ENCODE measurements around the gene EFCAB8.
A peak's percentile ranks its signal among the peaks of the same experiment; 100 is the strongest.
"Not testable (repeated sequence)": the region's sequence is repeated elsewhere in the genome, so short reads cannot be mapped to it uniquely, and the experiment has no call there.

Gene EFCAB8

DNA sequence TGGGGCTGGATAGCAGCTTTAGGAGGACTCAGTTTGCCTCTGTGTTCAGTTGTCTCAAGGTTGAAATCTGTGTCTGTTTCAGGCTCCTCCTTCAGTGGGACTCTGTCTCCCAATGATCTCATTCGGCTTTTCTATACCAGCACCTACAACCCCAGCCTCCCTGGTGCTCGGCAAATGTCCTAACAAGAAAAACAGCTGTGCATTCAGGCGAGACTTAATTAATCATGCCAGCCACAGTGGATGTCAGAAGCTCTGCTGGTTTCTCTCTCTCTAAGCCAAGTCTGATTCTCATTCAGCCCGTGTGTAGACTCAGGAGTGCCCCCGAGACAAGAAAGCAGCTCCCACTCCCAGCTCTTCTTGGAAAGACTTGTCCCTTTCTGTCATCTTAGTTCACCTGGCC is 98.7 kb downstream of the EFCAB8 start:
- no peak for DNase-seq (ENCODE audit: low spot score)

DNA sequence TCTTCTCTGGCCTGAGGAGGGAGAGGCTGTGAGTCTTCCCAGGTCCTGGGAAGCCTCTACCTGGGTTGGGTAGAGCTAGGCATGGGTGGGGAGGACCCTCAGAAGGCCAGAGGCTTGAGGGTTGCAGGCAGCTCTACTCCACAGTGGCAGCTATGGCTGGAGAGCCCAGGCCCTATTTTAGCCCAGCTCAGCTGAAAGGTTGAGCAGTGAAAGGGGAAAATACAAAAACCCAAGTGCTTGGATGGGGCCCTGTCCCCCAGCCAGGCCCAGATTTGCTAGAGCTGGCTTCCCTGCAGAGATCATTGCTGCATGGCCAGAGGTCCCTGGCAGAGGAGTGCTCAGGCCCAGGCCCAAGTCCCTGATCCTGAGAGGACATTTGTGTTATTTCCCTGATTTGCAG is 99.9 kb downstream of the EFCAB8 start:
- no peak for DNase-seq (ENCODE audit: low spot score)

DNA sequence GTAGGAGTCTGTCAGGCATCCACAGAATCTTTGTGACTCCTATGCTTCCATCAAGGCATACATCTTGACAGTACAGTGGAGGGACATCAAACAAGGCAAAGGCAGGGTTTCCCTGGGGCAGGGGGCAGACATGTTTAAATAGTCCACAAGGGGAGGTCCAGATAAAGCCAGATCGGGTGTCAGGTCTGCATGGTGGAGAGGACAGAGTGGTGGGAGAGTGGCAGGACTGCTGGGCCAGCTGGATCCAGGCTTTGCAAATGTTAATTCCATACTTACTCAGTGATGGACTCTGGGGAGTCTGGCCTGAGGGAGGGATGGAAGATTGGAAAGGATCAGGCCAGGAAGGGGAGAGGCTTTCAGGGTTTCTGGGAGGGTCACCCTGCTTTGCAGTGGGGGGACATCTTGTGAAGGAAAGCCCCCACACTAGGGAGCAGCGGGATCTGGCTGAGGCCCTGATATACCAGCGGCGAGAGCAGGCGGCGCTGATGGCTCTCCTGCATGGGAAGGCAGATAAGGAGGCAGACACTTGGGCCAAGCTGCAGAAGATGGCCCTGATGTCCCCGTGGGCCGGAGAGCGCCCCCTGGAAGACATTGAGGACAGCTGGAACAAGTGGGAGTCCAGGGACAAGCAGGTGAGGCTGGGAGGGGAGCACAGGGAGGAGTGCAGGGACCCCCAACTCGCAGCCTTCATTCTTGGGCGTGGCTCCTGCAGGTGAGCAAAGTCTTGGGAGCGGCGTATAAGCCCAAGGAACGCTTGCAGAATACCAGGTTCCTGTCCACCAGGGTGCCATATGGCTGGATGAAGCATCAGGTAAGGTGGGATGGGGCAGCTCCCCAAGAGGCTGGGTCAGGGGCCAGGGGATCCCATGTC is 100.9 kb downstream of the EFCAB8 start:
- DNase-seq (ENCODE audit: low spot score) = no peak

DNA sequence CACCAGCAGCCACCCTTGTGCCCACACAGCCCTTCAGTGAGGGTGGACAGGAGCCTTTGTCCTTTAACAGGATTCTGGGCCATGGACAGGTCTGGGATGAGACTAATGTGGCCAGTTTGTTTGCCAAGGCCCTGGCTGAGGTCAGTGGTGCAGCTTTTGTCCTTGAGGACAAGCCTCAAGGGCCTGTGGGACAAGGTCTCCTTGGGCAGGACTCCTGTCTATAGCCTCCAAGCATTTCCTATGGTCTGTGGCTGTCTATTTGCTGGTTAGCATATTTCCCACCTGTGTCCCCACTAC is 101.4 kb downstream of the EFCAB8 start:
- no peak for DNase-seq (ENCODE audit: low spot score)

DNA sequence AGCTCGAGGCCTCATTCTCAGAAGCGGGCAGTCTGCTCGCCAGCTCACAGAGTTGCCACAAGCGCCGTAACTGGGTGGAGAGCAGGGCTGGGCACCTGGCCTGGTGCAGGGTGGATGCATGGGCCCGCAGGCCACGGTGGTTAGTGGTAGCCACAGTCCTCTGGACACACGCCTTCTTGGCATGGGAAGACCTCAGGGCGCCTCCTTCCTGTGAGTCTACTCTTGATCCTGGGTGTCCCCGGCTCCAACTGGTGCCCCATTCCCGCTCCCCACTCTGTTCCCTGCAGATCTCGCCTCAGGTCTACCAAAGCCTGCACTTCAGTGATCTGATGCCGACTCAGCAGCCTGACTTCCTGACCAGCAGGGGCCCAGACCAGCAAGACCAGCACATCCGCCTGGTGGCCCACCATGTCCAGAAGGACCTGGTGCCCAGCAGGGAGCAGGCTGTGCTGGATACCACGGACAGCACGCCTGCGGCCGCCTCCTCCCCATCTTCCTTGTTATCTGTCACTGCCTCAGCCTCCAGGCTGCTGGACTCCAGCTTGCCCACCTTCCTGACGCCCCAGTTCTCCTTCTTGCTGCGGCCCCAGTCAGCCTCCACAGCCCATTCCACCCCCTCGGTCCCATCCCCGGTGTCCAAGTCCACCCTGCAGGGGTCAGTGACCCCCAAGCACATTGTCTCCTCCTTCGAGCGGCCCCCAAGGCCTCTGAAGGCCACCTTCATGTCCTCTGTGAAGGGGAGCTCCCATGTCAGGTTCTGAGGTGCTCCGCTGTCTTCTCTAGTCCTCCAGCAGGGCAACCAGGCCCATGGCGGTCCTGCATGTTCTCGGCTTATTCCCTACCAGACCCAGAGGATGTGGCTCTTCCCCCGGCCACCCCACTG is 102.4 kb downstream of the EFCAB8 start:
- DNase-seq (ENCODE audit: low spot score) = no peak

DNA sequence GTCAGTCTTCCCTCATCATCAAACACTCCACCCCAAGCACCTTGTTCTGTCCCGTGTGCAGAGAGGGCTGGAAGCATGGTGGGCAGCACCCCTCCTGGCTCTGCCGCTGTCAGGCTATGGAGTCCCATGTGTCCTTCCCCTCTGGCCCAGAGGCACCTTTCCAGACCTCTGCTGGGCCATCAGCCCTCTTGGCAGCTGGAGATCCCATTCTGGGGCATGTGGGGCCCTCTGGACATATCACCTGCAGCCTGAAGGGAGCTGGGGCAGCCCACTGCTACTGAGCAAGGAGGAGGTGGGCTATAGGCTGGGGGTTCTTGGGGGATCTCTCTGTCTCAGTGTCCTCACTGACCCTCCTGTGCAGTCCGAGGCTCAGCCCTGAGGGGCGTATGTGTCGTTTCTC is 103.3 kb downstream of the EFCAB8 start:
- no peak for DNase-seq (ENCODE audit: low spot score)

DNA sequence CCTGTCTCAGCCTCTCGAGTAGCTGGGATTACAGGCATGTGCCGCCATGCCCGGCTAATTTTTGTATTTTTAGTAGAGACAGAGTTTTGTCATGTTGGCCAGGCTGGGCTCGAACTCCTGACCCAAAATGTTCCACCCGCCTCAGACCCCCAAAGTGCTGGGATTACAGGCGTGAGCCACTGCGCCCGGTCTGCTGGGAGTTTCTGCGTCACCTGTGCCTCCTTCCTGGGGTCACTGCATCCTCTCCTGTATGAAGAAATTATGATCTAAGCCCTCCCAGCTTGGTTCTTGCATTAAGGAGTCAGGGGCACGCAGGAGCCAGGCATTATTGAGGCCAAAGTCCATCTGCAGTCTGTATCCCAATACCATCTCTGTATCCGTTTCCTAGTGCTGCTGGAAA is 103.9 kb downstream of the EFCAB8 start:
- not testable (repeated sequence) for DNase-seq (ENCODE audit: low spot score)

DNA sequence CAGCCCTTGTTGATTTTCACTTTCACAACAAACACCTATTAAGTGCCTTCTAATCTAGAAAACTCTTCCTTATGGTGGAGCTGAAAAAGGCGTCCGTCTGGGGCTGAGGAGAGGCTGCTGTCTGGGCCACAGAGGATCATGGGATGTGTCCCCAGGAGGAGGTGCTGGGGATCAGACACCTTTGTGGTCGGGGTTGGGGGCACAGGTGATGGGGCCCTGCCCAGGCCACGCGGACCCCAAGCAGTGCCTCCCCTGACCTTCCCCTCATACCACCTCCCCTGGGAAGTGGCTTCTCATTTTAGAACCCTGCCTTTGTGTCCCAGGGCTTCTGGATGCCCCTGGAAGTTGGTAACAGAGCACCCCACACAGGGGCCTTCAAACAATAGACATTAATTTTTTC is 104.5 kb downstream of the EFCAB8 start:
- no peak for DNase-seq (ENCODE audit: low spot score)

DNA sequence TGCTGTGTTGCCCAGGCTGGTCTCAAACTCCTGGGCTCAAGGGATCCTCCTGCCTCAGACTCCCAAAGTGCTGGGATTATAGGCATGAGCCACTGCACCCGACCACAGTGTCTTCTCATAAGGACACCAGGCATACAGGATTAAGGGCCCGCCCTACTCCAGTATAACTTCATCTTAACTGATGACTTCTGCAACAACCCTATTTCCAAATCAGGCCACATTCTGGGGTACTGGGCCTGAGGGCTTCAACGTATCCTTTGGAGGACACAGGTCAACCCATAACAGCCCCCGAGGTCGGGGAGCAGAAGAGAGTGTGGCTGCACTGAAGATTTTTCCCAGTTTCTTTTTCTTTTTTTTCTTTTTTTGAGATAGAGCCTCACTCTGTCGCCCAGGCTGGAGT is 105.9 kb downstream of the EFCAB8 start:
- no peak for DNase-seq (ENCODE audit: low spot score)

DNA sequence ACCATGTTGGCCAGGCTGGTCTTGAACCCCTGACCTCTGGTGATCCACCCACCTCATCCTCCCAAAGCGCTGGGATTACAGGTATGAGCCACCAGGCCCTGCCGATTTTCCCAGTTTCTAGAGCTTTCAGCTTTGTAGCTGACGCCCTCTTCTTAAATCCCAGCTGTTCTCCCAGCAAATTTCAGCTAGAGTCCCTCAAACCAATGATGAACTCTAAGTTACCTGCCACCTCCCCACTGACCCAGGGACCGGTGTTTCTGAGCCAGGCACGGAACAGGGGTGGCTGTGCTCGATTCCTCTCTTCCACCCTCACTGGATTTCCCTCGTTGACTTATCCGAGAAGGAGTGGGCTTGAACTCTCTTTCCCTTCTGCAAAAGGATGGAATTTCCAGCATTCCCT is 106.4 kb downstream of the EFCAB8 start:
- no peak for DNase-seq (ENCODE audit: low spot score)

DNA sequence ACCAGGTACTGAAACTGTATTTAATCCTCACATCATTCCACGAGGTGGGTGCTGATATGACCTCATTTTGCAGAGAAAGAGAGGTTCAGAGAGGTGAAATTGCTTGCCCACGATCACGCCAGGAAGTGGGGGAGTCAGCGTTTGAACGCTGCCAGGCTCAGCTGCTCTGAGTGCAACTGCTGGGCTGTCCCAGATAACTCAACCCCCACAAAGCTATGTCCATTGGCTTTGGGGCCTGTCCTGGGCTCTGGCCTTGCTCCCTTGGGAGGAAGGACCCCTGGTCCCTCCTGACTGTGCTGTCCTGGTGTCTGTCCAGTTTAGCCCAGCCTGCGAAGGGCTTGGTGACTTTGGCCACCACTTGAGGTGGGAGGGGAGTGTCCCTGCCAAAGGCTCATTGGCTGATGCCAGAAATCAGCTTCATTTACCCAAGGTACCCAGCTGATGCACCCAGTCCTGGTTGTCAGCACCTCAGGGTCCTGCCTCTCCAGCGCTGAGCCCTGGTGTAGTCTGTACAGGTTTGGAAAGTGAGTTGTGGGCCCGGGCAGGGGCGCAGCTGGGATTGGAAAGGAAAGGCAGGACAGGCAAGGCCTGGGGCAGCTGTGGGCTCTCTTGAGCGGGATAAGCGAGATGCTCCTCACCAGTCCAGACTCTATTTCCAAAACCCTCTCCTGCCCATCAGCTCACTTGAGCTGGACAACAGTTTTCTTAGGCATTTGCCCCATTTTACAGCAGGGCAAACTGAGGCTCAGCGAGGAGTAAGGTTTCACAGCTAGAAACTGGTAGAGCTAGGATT is 107.1 kb downstream of the EFCAB8 start:
- DNase-seq (ENCODE audit: low spot score) = peak; percentile 42

DNA sequence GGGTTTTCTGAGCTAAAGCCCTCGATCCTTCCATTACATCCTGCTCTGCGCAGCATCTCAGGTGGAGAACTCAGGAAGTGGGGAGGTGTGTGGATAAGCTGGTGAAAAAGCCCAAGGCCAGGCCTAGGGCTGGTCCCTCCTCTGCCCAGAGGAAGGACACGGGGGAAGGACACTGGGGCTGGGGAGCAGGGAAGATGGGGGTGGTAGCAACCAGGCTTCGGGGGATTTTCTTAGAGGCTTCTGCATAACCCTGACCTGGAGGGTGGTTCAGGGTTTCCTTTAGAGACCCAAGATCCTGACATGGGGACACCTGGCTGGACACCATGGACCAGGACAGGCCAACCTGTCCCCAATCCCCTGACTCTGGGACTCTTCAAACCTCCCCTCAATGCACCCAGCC is 107.7 kb downstream of the EFCAB8 start:
- no peak for DNase-seq (ENCODE audit: low spot score)

DNA sequence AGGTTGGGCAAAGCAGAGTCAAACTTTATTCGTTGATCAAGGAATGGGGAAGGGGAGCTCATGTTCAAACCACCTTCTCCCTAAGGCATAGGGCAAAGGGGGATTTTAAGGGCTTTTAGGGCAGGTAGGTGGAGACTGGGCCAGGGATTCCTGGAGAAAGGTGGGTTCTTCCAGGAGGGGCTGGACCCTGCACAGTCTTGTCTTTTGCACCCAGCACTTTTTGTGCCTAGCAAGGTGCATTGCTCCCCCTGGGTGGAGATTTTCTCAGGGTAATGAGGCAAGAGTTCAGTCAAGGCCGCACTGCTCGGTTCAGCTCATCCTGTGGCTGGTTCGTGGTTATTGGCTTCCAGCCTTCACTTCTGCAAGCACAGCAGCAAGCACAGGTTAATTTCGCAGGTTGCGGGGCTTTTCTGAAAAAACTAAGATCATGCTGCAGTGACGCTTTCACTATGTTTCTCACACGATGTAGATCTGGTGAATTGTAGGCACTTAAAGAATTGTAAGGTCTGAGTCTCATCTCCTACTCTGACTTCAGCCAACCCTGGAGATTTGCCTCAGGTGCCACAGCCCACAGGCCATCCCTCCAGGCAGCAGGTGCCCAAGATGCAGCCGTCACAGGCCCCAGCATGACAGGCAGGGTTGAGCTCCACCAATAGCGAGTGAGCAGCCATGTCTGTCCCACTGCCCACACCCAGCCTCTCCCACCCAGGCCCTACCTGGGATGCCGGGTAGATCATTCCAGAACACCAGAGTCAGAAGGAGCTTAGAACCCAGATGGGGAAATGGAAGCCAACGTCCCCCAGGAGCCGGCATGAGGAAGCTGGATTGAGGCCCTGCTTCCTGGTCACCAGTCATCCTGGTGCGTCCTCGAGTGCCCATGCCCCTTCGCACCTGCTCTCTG is 108.4 kb downstream of the EFCAB8 start:
- DNase-seq (ENCODE audit: low spot score) = peak; percentile 54

DNA sequence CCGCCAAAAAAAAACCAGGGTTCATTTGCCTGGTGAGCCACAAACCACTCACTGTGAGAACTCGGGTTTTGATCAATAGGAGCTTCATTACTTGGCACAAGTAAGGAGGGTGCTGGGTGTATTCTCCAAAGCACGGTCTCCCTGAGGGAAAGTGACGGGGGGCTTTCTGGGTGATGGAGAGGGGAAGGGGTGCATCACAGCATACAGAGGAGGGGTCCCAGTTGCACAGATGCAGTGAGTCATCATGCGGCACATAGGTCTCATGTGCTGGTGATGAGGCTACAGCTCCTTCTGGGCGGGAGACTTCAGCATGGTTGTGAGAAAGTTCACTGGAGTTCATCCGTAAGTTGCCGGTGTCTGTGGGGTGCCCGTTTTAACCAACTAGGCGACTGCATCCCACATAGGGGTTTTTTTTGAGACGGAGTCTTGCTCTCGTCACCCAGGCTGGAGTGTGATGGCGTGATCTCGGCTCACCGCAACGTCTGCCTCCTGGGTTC is 109.3 kb downstream of the EFCAB8 start:
- DNase-seq (ENCODE audit: low spot score) = peak; percentile 57

DNA sequence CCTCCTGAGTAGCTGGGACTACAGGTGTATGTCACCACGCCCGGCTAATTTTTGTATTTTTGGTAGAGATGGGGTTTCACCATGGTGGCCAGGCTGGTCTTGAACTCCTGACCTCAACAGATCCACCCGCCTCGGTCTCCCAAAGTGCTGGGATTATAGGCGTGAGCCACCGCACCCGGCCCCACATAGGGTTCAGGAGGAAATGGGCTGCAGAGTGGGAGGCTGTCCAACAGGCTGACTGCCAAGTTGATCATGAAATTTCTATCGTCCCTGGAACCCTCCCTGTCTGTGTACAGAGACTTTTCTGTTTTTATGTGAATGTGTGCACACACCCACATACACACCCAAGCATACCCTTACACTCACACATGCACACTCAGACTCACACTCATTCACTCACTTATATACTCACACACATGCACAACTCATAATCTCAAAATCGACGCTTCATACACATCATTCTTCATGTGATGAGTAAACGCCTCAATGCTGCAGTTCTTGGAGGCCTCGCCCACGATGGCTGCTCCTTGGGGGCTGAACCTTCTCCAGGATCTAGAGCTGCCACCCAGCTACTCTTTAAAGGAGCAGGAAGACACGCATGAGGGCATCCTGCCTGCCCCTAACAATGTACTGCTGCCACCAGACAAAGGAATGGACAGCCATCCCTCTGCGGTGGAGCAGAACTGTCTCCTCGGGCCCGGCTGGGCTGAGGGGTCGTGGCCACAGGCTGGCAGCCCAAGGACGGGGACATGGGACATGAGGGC is 109.9 kb downstream of the EFCAB8 start:
- DNase-seq (ENCODE audit: low spot score) = peak; percentile 38

DNA sequence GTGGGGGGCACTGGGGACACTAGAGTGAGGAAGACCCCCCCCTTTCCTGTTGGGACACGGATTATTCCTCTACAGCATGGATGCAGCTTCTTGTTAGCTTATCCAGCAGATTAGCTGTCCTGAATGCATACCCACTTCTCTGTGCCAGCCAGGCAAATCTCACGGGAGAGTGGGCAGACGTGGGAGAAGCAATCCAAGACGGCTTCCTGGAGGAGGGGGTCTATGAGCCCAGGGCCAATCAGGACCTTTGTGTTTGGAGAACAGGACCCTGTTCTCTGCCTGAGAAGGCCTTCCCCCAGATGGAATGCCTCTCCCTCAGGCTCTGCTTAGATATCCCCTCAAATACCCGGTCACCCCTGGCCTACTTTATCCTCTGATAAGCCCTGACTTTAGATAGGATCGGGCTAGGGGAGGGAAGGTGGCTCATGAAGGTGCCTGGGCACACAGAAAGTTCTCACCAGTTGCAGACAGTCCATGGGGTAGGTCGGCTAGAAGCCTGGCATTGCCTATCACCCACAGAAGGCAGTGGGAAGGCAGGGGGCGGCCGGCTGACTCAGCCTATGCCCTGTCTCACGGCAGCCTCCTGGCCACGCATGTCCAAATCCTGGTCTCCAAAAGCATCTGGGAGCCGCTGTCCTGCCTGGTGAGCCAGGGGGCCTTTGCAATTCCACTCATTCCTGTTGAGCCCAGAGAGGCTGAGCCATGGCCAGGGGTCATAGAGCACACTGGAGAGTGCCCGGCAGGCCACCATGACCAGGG is 110.8 kb downstream of the EFCAB8 start:
- DNase-seq (ENCODE audit: low spot score) = no peak

DNA sequence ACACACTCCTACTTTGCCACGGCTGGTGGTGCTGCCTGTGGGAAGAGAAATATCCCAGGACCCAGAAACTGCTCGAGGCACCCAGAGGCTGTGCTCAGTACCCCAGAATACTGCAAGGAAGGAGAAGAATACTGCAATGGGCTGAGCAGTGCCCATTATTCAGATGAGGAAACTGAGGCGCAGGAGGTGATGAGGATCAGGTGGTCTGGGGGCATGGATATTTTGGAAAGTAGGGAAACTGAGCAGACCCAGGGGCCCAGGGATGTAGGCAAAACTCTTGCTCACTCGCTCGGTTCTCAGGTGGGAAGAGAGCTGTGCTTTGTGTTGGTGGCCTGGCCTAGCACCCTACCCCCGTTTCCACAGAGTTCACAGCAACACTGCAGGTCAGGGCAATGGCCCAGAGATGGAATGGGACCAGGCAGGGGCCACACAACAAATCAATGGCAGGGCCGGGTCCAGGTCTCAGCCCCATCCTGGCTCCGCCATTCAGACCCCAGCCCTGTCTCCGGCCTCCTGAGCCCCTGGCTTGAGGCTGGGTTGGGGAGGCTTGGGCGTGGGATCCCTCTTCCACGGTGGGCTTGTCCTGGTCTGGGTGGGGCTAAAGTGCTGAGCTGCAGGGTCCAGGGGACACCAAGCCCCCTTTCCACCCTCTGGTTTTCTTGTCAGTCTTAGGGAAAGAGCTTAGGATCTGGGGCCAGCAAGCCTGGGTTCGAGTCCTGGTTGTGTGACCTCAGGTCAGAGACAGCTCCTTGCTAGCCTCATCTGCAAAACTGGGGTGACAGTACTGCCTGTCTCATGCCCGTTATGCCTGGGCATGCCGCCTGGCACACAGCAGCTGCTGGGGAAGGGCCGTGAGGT is 111.6 kb downstream of the EFCAB8 start:
- DNase-seq (ENCODE audit: low spot score) = no peak

DNA sequence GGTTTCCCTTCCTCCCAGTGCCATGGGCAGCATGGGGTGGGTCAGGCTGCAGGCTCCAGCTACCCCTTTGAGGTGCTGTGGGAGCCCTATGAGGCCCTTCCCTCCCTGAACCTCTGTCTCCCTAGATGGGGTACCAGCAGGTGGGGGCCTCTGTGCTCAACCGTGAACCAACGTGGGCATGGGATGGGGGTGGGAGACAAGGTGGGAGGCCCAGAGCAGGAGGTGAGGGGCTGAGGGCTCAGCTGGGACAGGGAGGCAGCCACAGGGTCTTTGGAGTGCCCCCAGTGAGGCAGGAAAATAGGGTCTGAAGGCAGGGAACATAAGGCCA is 112.2 kb downstream of the EFCAB8 start:
- DNase-seq (ENCODE audit: low spot score) = no peak

DNA sequence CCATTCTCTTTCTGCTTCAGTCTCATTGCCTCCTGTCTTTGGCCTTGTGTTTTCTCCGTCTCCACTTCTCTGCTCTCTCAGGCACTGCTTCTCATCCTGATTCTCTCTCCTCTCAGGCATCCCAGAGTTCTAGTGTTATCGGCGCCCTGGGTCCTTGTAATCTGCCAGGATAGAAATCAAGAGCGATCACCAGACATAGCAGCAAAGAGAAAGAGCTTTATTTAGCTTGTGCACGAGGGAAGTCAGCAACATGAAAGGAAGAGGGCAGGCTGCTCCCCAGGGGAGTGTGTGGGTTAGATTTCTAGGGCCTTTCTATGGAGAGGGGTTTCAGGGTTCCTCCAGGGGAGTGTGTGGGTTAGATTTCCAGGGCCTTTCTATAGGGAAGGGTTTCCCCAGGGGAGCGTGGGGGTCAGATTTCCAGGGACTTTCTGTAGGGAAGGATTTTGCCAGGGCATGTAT is 113.0 kb downstream of the EFCAB8 start:
- no peak for DNase-seq (ENCODE audit: low spot score)

Measured in CD4-positive, alpha-beta T cell treated with Interleukin-15 for 4 hours (primary cell).